Calu3 (cell line): ENCODE data around the gene PLA2G6. TPM values are rescaled to one million over a fixed set of nuclear protein-coding genes. Genes with fewer than 3 reads are reported as not detected.
"Not testable (repeated sequence)": the region's sequence is repeated elsewhere in the genome, so short reads cannot be mapped to it uniquely, and the experiment has no call there.

Experiments
- BruUV-seq: library from RNA; stranded (reverse); fragments of 400-500 nt; replicated peaks from 2 replicates; lab custom pipeline; 2021; lab: Mats Ljungman, UMichigan
- CTCF ChIA-PET: fragments of 300-600 bp; sonication (Branson Sonifier 250); formaldehyde crosslinking; loops from one replicate; lab custom pipeline; 2022; ENCODE audit warnings: antibody characterized with exemption; lab: Charles Lee
- DNase-seq: peaks from one replicate; pipeline ENCODE4 v3.0.0; 2022
- H3K27ac Mint-ChIP-seq: one replicate; pipeline ENCODE4 v1.8.0; 2022; ENCODE audit warnings: mixed read lengths; ENCODE audit not compliant: unreplicated experiment
- H3K27me3 Mint-ChIP-seq: one replicate; pipeline ENCODE4 v1.8.0; 2022; ENCODE audit warnings: mixed read lengths; ENCODE audit not compliant: unreplicated experiment
- H3K36me3 Mint-ChIP-seq: one replicate; pipeline ENCODE4 v1.8.0; 2022; ENCODE audit warnings: mild to moderate bottlenecking, moderate library complexity, mixed read lengths; ENCODE audit not compliant: insufficient read depth, unreplicated experiment
- H3K4me1 Mint-ChIP-seq: one replicate; pipeline ENCODE4 v1.8.0; 2022; ENCODE audit warnings: mild to moderate bottlenecking, low read depth, mixed read lengths; ENCODE audit not compliant: unreplicated experiment
- H3K4me3 Mint-ChIP-seq: one replicate; pipeline ENCODE4 v1.8.0; 2022; ENCODE audit warnings: mild to moderate bottlenecking, low read depth, moderate library complexity, mixed read lengths; ENCODE audit not compliant: unreplicated experiment
- H3K9me3 Mint-ChIP-seq: one replicate; pipeline ENCODE4 v1.8.0; 2022; ENCODE audit warnings: low read depth, mixed read lengths; ENCODE audit not compliant: unreplicated experiment
- CTCF ChIP-seq: fragments of 200-600 bp; IDR thresholded peaks from one replicate; pipeline ENCODE4 v1.8.0; 2022; ENCODE audit warnings: antibody characterized with exemption; ENCODE audit not compliant: unreplicated experiment
- intact Hi-C: fragments of 100-400 bp; cut with micrococcal nuclease; formaldehyde crosslinking; loops from one replicate; pipeline ENCODE4 v1.10.0; 2022; ENCODE audit not compliant: unreplicated experiment
- total RNA-seq: library from RNA; stranded (reverse); gene quantifications from 2 replicates; pipeline ENCODE4 v1.2.3, GENCODE V29; 2022

Gene PLA2G6
- total RNA-seq, 1 experiment from 2014 or later: 43.5 TPM

- Mint-ChIP-seq H3K36me3 (peaks cover 18% of the 10 kb centered on the region), H3K4me3 (no peak overlapping the region), H3K27ac (no peak overlapping the region), H3K27me3 (no peaks in the 10 kb centered on the region), H3K4me1 (no peaks in the 10 kb centered on the region), H3K9me3 (no peaks in the 10 kb centered on the region)
- DNase-seq: no peak
- CTCF ChIA-PET: no interaction called here
- no TSS peak for BruUV-seq
- TF ChIP-seq CTCF: no peak
- intact Hi-C loops: no loop called here
These were observed 56.5 kb downstream of the PLA2G6 start for GRCh38 chr22:38125038-38125610.

DNA sequence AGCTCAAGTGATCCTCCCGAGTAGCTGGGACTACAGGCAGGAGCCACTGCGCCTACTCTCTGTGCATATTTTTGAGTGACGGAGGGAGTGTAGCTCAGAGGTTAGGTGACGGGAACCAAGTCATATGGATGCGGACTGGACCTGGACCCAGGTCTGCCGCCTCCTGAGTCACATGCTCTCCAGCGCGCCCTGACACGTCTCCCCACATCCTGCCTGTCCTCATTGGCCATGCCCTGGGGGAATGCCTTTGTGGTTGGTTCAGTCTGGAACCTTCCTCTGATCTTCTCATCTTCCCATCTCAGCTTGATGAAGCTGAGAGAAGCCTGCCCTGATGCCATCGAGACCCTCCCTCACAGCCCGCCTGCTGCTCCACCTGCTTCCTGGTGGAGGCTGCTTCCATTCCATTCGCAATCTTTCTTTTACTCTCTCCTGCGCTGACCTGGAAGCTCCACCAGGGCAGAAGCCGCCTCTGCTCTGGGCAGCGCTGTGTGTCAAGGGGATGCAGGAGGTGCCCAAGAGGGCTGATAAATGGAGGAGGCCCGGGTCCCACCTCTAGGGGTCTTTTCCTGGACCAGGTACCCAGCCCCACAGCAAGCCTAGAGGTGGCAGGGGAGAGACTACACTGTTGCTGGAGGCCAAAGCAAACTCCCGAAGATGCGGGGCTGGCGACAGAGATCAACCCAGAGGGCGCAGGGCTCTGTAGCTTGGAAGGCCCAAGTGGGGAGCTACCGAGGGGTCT, 57.2 kb downstream of the PLA2G6 start:
- no peak for TF ChIP-seq CTCF
- CTCF ChIA-PET: no interaction called here
- Mint-ChIP-seq H3K9me3 (no peaks in the 10 kb centered on the region), H3K36me3 (peaks cover 18% of the 10 kb centered on the region), H3K4me1 (no peaks in the 10 kb centered on the region), H3K27ac (no peak overlapping the region), H3K27me3 (no peaks in the 10 kb centered on the region), H3K4me3 (no peak overlapping the region)
- no peak for DNase-seq
- BruUV-seq: no TSS peak
- intact Hi-C loops: no loop called here

GRCh38 chr22:38122616-38123015, 59.0 kb downstream of the PLA2G6 start:
- H3K27ac Mint-ChIP-seq: no peak overlapping the region
- no peaks in the 10 kb centered on the region for H3K27me3 Mint-ChIP-seq
- TF ChIP-seq CTCF: no peak
- H3K4me3 Mint-ChIP-seq: no peak overlapping the region
- no TSS peak for BruUV-seq
- intact Hi-C loops: no loop called here
- no peak for DNase-seq
- CTCF ChIA-PET: no interaction called here
- no peaks in the 10 kb centered on the region for H3K9me3 Mint-ChIP-seq
- H3K36me3 Mint-ChIP-seq: peaks cover 18% of the 10 kb centered on the region
- H3K4me1 Mint-ChIP-seq: no peaks in the 10 kb centered on the region

GRCh38 chr22:38120359-38121110, 61.1 kb downstream of the PLA2G6 start:
- intact Hi-C loops: no loop called here
- no peak for DNase-seq
- H3K4me3 Mint-ChIP-seq: no peak overlapping the region
- peaks cover 20% of the 10 kb centered on the region for H3K36me3 Mint-ChIP-seq
- H3K4me1 Mint-ChIP-seq: no peaks in the 10 kb centered on the region
- no TSS peak for BruUV-seq
- no peak for TF ChIP-seq CTCF
- no peak overlapping the region for H3K27ac Mint-ChIP-seq
- CTCF ChIA-PET: no interaction called here
- H3K9me3 Mint-ChIP-seq: no peaks in the 10 kb centered on the region
- H3K27me3 Mint-ChIP-seq: no peaks in the 10 kb centered on the region

GRCh38 chr22:38118747-38119146, 62.9 kb downstream of the PLA2G6 start:
- intact Hi-C loops: loop anchor here (10.0 kb wide), 1 partner anchor 46 kb away; no protein-coding TSS in a partner anchor
- H3K36me3 Mint-ChIP-seq: peaks cover 21% of the 10 kb centered on the region
- peaks cover 11% of the 10 kb centered on the region for H3K4me1 Mint-ChIP-seq
- H3K27me3 Mint-ChIP-seq, BruUV-seq, H3K4me3 Mint-ChIP-seq, CTCF ChIA-PET, DNase-seq, H3K27ac Mint-ChIP-seq, H3K9me3 Mint-ChIP-seq: not testable (repeated sequence)
